Ishikawa (cell line): ENCODE measurements around the gene MTMR2.

Experiments used
- CEBPB ChIP-seq: IDR thresholded peaks from 2 replicates; pipeline ENCODE4 v1.6.1; 2012
- CREB1 ChIP-seq: IDR thresholded peaks from 2 replicates; pipeline ENCODE4 v1.6.1; 2012; ENCODE audit warnings: low read depth
- EGR1 ChIP-seq: IDR thresholded peaks from 2 replicates; pipeline ENCODE4 v1.6.1; 2012
- EP300 ChIP-seq: IDR thresholded peaks from 2 replicates; pipeline ENCODE4 v1.6.1; 2012; ENCODE audit warnings: borderline replicate concordance
- FOXM1 ChIP-seq: IDR thresholded peaks from 2 replicates; pipeline ENCODE4 v1.6.1; 2012; ENCODE audit warnings: low read depth, borderline replicate concordance
- NFIC ChIP-seq: IDR thresholded peaks from 2 replicates; pipeline ENCODE4 v1.6.1; 2012
- RAD21 ChIP-seq: IDR thresholded peaks from 2 replicates; pipeline ENCODE4 v1.6.1; 2012; ENCODE audit warnings: low read depth
- TAF1 ChIP-seq: IDR thresholded peaks from 2 replicates; pipeline ENCODE4 v1.6.1; 2012; ENCODE audit warnings: low read depth, mild to moderate bottlenecking
- TCF12 ChIP-seq: IDR thresholded peaks from 2 replicates; pipeline ENCODE4 v1.6.1; 2012; ENCODE audit warnings: low read depth
- TEAD4 ChIP-seq: IDR thresholded peaks from 2 replicates; pipeline ENCODE4 v1.6.1; 2012
- YY1 ChIP-seq: IDR thresholded peaks from 2 replicates; pipeline ENCODE4 v1.6.1; 2012; ENCODE audit warnings: low read depth
- ZBTB7A ChIP-seq: IDR thresholded peaks from 2 replicates; pipeline ENCODE4 v1.6.1; 2012; ENCODE audit warnings: low read depth
- TF ChIP-seq, protein P1 (sequence below): IDR thresholded peaks from 2 replicates; pipeline ENCODE4 v1.6.1; 2012
- TF ChIP-seq, protein P2 (sequence below): IDR thresholded peaks from 2 replicates; pipeline ENCODE4 v1.6.1; 2012
- TF ChIP-seq, protein P3 (sequence below): IDR thresholded peaks from 2 replicates; pipeline ENCODE4 v1.6.1; 2012; ENCODE audit warnings: low read depth, mild to moderate bottlenecking

Gene MTMR2

DNA sequence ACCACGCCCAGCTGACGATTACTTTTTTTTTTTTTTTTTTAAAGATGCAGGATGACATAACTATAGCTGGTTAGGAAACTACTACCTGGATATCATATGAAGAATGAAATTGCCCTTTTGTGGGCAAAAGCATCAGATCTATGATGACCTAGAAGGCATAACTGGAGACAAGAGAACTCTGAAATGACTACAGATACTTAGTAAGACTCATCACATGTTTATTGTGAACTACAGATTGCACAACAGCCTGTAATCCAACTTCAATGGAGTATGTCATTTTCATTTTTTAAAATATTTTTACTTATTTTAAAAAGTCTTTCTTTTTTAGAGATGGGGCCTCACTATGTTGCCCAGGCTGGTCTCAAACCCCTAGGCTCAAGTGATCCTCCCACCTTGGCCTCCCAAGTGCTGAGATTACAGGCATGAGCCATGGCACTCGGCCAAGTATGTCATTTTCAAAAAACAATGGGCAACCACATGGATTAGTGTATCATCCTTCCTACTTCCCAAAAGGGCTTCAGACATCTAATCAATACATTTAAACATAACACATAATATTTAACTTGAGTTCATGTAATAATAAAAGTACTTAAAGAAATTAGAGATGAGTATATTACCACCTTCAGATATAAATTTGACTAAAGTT lies 3.3 kb downstream of the MTMR2 start:
- TF ChIP-seq NFIC (0 out of 2 replicates have a peak, but pooled peaks have one; percentile 9), RAD21 (no peak), CREB1 (no peak)

DNA sequence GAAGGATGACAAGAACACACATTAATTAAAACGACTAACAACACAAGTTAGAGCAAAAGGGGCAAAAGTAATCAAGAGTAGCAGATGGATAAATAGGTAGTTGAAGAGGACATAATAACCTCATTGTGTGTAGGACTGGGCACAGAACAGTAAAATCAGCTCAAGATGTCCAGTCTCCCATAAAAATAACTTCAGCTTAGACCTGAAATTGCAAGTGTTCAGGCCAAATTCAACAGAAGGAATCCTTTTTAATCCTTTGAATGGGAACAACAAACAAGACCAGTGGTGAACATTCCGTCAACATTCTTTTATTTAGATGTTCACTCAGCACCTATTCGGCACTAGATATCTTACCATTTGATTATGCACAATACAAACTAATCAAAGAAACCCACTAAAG lies 4.4 kb downstream of the MTMR2 start:
- no peak for TF ChIP-seq FOXM1

DNA sequence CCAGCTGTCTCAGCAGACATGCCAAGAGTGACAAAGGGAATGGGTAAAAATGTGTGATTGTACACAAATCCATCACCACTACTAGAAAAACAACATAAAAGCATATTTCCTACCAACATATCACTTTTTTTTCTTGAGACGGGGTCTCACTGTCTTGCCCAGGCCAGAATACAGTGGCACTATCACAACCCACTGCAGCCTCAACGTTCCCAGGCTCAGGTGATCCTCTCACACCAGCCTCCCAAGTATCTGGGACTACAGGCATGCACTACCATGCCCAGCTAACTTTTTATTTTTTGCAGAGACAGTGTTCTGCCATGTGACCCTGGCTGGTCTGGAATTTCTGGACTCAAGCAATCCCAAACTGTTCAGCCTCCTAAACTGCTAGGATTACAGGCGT lies 5.2 kb downstream of the MTMR2 start:
- TF ChIP-seq EGR1, result no peak
- TF ChIP-seq, protein P1, sequence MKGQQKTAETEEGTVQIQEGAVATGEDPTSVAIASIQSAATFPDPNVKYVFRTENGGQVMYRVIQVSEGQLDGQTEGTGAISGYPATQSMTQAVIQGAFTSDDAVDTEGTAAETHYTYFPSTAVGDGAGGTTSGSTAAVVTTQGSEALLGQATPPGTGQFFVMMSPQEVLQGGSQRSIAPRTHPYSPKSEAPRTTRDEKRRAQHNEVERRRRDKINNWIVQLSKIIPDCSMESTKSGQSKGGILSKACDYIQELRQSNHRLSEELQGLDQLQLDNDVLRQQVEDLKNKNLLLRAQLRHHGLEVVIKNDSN, result no peak
- TF ChIP-seq CEBPB, result no peak
- no peak for TF ChIP-seq RAD21
- TF ChIP-seq YY1, result no peak
- no peak for TF ChIP-seq FOXM1
- TF ChIP-seq TEAD4, result no peak

DNA sequence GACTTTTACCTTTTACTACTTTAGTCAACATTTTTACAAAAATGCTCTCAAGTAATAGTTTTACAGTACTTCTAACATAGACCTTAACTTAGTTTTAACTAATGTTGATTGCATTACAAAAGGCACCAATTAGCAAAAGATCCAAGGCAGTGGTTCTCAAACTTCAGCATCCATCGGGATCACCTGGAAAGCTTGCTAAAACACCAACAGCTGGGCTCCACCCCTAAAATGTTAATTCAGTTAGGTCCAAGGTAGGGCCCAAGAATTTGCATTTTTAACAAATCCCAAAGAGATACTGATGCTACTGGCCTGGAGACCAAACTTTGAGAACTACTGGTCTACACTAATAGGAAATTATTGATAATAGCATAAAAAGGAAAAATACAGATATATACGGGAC lies 5.9 kb downstream of the MTMR2 start:
- no peak for TF ChIP-seq TAF1
- TF ChIP-seq, protein P2, sequence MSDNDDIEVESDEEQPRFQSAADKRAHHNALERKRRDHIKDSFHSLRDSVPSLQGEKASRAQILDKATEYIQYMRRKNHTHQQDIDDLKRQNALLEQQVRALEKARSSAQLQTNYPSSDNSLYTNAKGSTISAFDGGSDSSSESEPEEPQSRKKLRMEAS, result no peak
- TF ChIP-seq, protein P1, result no peak
- TF ChIP-seq CREB1, result no peak
- TF ChIP-seq RAD21, result no peak
- no peak for TF ChIP-seq TCF12
- TF ChIP-seq EGR1, result no peak
- TF ChIP-seq YY1, result no peak
- TF ChIP-seq EP300, result no peak
- no peak for TF ChIP-seq CEBPB
- no peak for TF ChIP-seq FOXM1
- TF ChIP-seq, protein P3, sequence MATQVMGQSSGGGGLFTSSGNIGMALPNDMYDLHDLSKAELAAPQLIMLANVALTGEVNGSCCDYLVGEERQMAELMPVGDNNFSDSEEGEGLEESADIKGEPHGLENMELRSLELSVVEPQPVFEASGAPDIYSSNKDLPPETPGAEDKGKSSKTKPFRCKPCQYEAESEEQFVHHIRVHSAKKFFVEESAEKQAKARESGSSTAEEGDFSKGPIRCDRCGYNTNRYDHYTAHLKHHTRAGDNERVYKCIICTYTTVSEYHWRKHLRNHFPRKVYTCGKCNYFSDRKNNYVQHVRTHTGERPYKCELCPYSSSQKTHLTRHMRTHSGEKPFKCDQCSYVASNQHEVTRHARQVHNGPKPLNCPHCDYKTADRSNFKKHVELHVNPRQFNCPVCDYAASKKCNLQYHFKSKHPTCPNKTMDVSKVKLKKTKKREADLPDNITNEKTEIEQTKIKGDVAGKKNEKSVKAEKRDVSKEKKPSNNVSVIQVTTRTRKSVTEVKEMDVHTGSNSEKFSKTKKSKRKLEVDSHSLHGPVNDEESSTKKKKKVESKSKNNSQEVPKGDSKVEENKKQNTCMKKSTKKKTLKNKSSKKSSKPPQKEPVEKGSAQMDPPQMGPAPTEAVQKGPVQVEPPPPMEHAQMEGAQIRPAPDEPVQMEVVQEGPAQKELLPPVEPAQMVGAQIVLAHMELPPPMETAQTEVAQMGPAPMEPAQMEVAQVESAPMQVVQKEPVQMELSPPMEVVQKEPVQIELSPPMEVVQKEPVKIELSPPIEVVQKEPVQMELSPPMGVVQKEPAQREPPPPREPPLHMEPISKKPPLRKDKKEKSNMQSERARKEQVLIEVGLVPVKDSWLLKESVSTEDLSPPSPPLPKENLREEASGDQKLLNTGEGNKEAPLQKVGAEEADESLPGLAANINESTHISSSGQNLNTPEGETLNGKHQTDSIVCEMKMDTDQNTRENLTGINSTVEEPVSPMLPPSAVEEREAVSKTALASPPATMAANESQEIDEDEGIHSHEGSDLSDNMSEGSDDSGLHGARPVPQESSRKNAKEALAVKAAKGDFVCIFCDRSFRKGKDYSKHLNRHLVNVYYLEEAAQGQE, result no peak

DNA sequence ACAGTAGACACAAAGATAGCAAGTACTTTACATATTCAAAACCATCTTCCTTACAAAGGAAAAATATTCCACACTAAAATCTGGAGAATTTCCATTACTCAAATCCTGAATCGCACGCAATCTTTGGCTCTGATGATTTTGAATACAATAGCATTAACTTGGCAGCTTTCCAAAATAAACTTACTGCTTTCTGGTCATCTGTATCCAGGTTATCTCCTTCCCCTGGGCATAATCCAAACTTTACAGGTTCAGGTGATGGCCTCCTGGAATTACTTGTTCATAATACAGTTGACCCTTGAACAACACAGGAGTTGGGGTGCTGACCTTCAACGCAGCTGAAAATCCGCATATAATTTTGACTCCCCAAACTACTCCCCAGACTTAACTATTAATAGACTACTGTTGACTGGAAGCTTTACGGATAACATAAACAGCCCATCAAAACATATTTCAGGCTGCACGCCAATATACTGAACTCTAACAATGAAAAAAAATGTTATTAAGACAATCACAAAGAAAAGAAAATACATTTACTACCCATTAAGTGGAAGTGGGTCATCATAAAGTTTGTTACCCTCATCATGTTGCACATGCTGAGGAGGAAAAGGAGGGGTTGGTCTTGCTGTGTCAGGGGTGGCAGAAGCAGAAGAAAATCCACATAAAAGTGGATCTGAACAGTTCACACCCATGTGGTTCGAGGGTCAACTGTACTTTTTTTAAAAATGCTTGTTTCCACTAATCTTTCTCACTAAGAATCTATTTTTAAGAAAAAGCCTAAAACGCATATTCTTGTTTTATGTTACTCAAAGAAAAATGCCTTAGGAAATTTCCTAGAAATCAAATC lies 6.5 kb downstream of the MTMR2 start:
- TF ChIP-seq NFIC, result peak; percentile 88
- TF ChIP-seq, protein P2, result no peak
- peak; percentile 13; the same call in 1 of the 2 replicates for TF ChIP-seq TEAD4
- TF ChIP-seq, protein P1, result no peak
- TF ChIP-seq EP300, result peak; percentile 35; the same call in 1 of the 2 replicates

DNA sequence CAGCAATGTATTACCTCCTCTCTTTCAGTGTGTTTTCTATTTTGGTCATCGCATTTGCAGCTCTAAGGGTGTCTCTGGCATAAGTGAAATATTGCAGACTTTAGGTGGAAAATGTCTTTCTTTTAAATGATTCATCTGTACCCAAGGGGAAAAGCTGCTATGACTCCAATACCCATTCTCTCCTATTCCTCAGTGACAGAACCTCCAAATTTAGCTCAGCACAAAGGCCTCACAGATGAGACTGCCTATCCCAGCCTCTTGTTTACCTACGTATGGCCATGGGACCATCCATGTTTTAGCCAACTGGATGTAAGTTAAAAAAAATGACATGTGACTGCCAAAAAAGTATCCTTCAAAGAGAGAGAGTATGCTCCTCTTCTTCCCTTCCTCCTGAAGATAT lies 7.9 kb downstream of the MTMR2 start:
- TF ChIP-seq NFIC (no peak), TEAD4 (no peak), EGR1 (no peak), YY1 (no peak), ZBTB7A (no peak), EP300 (no peak), CREB1 (no peak), CEBPB (no peak), TAF1 (no peak), FOXM1 (no peak), TCF12 (no peak), RAD21 (no peak)
- TF ChIP-seq, protein P2, result no peak
- TF ChIP-seq, protein P3, result no peak
- TF ChIP-seq, protein P1, result no peak
